ENCODE measurements around the gene PRR18. TPM values are rescaled to one million over a fixed set of nuclear protein-coding genes. Genes with fewer than 3 reads are reported as not detected.

PRR18 gene
- total RNA-seq, 1 experiment from 2014 or later: 0.17 TPM

GRCh38 chr6:166267526-166267925 lies 40.7 kb downstream of the PRR18 start:
- no peak overlapping the region for H3K27ac ChIP-seq (ENCODE audit: low read depth, low read length, poor library complexity, severe bottlenecking)
- H3K36me3 ChIP-seq (ENCODE audit: insufficient read depth, low read length, poor library complexity, severe bottlenecking): no peaks in the 10 kb centered on the region
- no peak for DNase-seq (ENCODE audit: low spot score)
- POLR2A ChIA-PET (ENCODE audit: low non-redundant PET): no interaction called here
- intact Hi-C loops (cut with micrococcal nuclease; ENCODE audit: unreplicated experiment): loop anchor here (5.0 kb wide), 1 partner anchor 110 kb away; no protein-coding TSS in a partner anchor
- TF ChIP-seq, protein P1, sequence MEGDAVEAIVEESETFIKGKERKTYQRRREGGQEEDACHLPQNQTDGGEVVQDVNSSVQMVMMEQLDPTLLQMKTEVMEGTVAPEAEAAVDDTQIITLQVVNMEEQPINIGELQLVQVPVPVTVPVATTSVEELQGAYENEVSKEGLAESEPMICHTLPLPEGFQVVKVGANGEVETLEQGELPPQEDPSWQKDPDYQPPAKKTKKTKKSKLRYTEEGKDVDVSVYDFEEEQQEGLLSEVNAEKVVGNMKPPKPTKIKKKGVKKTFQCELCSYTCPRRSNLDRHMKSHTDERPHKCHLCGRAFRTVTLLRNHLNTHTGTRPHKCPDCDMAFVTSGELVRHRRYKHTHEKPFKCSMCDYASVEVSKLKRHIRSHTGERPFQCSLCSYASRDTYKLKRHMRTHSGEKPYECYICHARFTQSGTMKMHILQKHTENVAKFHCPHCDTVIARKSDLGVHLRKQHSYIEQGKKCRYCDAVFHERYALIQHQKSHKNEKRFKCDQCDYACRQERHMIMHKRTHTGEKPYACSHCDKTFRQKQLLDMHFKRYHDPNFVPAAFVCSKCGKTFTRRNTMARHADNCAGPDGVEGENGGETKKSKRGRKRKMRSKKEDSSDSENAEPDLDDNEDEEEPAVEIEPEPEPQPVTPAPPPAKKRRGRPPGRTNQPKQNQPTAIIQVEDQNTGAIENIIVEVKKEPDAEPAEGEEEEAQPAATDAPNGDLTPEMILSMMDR (conservative IDR thresholded peaks at IDR 0.05; ENCODE audit: low read depth, low read length): no peak
- TF ChIP-seq EZH2 (IDR thresholded peaks at IDR 0.05; ENCODE audit: borderline replicate concordance, low read depth, low read length, poor library complexity, severe bottlenecking): no peak
- H3K27me3 ChIP-seq (replicated peaks; ENCODE audit: insufficient read depth, low read depth, low read length, poor library complexity): peaks cover 8% of the 10 kb centered on the region
- no peaks in the 10 kb centered on the region for H3K9me3 ChIP-seq (ENCODE audit: low read depth, low read length, poor library complexity, severe bottlenecking)
- no TSS peak for BruUV-seq (replicated peaks)
- CTCF ChIA-PET: no interaction called here
- no peaks in the 10 kb centered on the region for H3K4me1 ChIP-seq (ENCODE audit: insufficient read depth, low read length, poor library complexity, severe bottlenecking)
- H3K4me3 ChIP-seq (ENCODE audit: low read depth, low read length, poor library complexity, severe bottlenecking): no peak overlapping the region

DNA sequence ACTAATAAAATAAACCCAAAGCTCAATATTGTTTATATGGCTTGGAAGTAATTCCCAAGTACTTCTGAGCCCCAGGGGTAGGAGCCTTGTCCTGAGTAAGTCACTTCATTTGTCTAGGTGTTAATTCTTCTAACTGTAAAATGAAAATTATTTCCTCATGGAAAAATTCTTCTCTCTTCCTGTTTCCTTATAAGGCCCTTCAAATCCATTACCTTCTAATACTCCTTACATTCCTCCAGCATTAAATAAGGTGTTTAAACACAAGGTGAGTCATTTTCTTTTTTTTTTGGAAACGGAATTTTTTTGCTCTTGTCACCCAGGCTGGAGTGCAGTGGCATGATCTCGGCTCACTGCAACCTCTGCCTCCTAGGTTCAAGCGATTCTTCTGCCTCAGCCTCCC lies 41.9 kb downstream of the PRR18 start:
- CTCF ChIA-PET: interaction anchor here (0.7 kb wide), 1 partner anchor 177 kb away, joined by 3 read pairs; no protein-coding TSS in a partner anchor
- Histone ChIP-seq H3K4me3 (ENCODE audit: low read depth, low read length, poor library complexity, severe bottlenecking) (no peak overlapping the region), H3K4me1 (ENCODE audit: insufficient read depth, low read length, poor library complexity, severe bottlenecking) (no peaks in the 10 kb centered on the region), H3K36me3 (ENCODE audit: insufficient read depth, low read length, poor library complexity, severe bottlenecking) (no peaks in the 10 kb centered on the region), H3K27ac (ENCODE audit: low read depth, low read length, poor library complexity, severe bottlenecking) (no peak overlapping the region), H3K9me3 (ENCODE audit: low read depth, low read length, poor library complexity, severe bottlenecking) (no peaks in the 10 kb centered on the region), H3K27me3 (replicated peaks; ENCODE audit: insufficient read depth, low read depth, low read length, poor library complexity) (peaks cover 8% of the 10 kb centered on the region)
- TF ChIP-seq, protein P1 (conservative IDR thresholded peaks at IDR 0.05; ENCODE audit: low read depth, low read length): no peak
- no peak for TF ChIP-seq EZH2 (IDR thresholded peaks at IDR 0.05; ENCODE audit: borderline replicate concordance, low read depth, low read length, poor library complexity, severe bottlenecking)
- DNase-seq (ENCODE audit: low spot score): no peak
- POLR2A ChIA-PET (ENCODE audit: low non-redundant PET): no interaction called here
- intact Hi-C loops (cut with micrococcal nuclease; ENCODE audit: unreplicated experiment): loop anchor here (5.0 kb wide), 1 partner anchor 109 kb away; no protein-coding TSS in a partner anchor
- no TSS peak for BruUV-seq (replicated peaks)

GRCh38 chr6:166262743-166263515 lies 45.3 kb downstream of the PRR18 start:
- intact Hi-C loops (cut with micrococcal nuclease; ENCODE audit: unreplicated experiment): no loop called here
- CTCF ChIA-PET: no interaction called here
- H3K9me3 ChIP-seq (ENCODE audit: low read depth, low read length, poor library complexity, severe bottlenecking): no peaks in the 10 kb centered on the region
- H3K4me1 ChIP-seq (ENCODE audit: insufficient read depth, low read length, poor library complexity, severe bottlenecking): no peaks in the 10 kb centered on the region
- no peak overlapping the region for H3K4me3 ChIP-seq (ENCODE audit: low read depth, low read length, poor library complexity, severe bottlenecking)
- BruUV-seq (replicated peaks): no TSS peak
- POLR2A ChIA-PET (ENCODE audit: low non-redundant PET): no interaction called here
- no peak overlapping the region for H3K27ac ChIP-seq (ENCODE audit: low read depth, low read length, poor library complexity, severe bottlenecking)
- no peak for DNase-seq (ENCODE audit: low spot score)
- H3K36me3 ChIP-seq (ENCODE audit: insufficient read depth, low read length, poor library complexity, severe bottlenecking): no peaks in the 10 kb centered on the region
- no peaks in the 10 kb centered on the region for H3K27me3 ChIP-seq (replicated peaks; ENCODE audit: insufficient read depth, low read depth, low read length, poor library complexity)
- TF ChIP-seq EZH2 (IDR thresholded peaks at IDR 0.05; ENCODE audit: borderline replicate concordance, low read depth, low read length, poor library complexity, severe bottlenecking): no peak
- TF ChIP-seq, protein P1 (conservative IDR thresholded peaks at IDR 0.05; ENCODE audit: low read depth, low read length): no peak
